GM19467 (cell line): ENCODE data around the gene PRG2.

Source experiments
- ATAC-seq: cut with Tn5 transposase; IDR thresholded peaks from one replicate; pipeline ENCODE4 v1.9.1; 2021; ENCODE audit warnings: mild to moderate bottlenecking, moderate library complexity; ENCODE audit not compliant: unreplicated experiment

PRG2 gene, protein sequence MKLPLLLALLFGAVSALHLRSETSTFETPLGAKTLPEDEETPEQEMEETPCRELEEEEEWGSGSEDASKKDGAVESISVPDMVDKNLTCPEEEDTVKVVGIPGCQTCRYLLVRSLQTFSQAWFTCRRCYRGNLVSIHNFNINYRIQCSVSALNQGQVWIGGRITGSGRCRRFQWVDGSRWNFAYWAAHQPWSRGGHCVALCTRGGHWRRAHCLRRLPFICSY

DNA sequence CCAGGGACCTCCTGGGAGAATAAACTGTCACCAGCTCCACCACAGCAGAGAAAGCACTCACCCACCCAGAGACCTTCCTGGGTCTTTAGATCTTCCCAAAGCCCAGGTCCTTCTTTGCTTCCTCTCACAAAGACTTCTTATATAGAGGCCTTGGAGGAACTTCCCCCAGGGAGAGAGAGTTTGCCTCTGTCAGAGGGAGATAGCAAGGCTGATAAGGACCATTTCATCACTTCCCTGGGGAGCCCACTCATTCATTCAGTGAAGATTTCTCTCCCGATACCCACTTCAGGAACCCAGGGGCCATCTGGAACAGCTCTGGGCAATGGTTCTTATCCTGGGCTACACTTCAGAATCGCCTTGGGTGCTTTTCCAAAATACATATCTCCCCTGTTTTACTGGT, at the start of gene PRG2:
Gene PRG2, minus strand, starts transcription at position 116 of the 400 bp plus-strand sequence. CDS start 706 bp downstream, outside the sequence.
- ATAC-seq = no peak

DNA sequence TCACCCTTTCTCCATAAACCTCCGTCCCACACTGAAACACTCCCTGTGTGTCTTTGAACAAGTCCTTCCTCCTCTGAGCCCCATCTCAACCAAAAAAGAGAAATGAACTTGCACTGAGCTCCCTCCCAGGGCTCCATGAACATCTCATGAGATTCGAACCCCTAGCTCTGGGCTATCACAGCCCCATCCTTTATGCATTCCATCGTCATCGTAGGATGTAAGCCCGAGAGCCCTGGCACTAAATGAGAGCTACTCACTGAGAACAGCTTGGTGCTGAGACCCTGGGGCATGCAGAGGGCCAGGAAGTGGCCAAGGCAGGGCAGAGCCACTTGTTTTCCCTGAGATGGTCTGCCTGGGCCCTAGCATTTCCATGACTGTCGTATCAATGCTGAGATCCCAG, 49.3 kb upstream of the PRG2 start:
- ATAC-seq = no peak

DNA sequence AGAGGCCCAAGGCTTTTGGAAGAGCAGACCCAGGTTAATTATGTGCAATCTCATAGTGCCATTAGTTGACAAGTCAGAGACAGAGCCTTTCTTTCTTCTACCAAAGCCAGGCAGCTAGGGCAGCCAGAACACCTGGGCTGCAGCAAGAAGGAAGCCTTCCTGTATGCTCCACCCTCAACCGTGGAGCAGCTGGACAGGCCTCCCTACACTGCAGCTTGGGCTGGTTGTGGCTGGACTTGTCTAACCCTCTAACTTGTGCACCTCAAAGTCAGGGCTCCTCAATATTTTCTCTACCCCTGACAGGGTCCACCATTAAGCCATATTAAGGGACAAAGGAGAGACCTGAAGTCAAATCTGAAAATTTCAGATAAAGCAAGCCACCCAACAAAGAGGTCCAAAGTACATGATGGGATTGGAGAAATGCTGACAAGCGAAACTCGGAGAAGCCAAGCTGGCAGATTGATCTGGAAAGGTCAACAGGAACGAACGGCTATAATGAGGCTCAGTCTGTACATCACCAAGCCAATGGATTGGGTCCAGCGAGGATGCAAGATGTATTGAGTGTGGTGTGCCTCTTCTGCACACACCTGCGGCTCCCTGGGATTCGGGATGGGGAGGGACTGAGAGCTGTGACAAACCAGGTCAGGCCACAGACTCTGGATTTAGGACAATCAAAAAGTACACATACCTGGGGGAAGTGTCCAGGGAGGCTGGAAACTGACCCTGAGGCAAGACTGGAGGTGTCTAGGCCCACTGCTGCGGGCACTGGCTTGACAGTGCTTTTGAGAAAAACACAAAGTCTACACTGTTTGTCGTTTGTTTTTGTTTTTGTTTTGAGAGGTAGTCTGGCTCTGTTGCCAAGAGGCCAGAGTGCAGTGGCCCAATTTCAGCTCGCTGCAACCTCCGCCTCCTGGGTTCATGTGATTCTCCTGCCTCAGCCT, 48.2 kb upstream of the PRG2 start:
- no peak for ATAC-seq

DNA sequence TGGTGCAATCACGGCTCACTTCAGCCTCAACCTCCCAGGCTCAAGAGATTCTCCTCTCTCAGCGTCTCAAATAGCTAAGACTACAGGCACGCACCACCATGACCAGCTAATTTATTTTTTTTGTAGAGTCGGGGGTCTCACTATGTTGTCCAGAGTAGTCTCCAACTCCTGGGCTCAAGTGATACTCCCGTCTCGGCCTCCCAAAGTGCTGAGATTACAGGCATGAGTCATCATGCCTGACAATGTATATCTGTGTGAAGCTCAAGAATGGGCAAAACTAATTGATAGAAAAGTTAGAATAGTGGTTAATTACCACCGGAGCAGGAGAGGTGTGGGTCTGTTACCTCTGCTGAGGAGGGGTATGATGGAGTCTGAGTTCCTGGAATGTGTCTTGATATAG, 45.6 kb upstream of the PRG2 start:
- no peak for ATAC-seq

DNA sequence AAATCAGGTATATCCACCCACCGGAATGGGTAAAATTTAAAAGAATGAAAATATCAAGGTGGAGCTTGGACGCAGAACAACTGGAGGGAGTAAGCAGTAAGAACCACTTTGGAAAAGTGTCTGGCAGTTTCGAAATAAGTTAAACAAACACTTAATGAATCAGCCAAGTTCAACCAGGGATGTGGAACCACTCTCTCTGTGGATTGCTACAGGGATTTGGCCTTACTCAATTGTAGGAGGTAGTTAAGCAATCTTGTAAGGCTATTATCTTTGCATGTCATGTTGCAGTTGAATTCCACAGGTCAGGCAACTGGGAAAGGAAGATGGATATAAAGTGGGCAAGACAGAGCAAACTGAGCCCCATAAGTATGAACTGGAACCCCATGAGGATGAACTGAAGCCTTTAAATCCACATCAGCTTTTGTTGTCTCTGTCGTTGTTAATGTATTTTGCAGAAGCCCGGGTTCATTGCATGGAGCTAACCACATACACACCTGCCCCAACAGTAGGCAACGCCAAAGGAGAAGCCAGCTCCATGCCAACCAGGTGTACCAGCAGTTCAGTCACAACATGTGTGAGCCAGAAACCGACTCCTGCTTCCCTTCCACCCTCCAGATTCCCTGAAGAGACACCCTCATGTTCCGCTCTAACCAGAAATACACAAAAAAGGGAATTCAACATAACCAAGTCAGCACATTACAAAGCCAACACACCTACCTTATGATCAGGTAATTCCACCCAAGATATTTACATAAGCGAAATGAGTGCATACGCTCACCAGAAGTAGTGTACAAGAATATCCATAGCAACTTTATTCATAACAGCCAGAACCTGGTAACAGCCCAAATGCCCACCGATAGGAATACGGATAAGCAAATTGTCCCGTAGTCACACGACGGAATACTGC, 44.4 kb upstream of the PRG2 start:
- ATAC-seq = no peak

DNA sequence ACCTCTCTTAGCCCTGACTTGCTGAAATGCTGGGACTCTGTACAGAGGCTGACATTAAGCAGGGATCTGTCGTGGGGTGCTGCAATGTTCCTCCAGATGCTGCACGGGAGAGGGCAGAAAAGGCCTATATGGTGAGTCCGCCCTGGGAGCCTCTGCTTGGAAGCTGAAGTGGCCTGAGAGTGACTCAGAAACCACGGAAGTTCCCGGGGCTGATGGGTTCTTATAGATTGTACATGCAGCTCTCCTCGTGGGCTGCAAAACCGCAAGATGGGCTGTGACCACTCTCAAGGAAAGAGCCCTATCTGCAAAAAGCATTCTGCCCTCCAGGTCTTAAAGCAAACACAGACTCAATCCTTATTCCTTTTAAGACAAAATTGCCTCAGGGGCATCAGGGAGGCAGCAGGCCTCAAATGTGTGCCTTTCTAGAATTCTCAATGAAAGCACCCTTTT, 42.3 kb upstream of the PRG2 start:
- no peak for ATAC-seq

DNA sequence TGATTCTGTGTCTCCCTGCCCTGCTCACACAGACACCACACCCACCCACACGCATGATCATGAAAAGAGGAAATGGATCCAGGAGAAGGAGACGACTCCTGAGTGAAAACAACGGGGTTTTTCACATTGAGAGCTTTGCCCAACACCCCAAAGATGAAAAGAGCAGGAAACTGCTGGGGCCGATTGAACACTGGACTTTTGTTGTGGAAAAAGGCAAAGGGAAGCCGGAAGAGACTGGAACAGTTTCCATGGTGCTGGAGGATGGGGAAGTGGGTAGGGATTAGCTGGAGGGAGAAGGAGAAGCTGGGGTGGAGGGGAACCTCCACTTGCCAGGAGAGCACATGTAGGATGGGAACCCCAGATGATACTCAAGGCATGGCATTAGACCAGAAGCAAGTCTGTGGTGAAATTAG, 41.7 kb upstream of the PRG2 start:
- ATAC-seq = no peak

DNA sequence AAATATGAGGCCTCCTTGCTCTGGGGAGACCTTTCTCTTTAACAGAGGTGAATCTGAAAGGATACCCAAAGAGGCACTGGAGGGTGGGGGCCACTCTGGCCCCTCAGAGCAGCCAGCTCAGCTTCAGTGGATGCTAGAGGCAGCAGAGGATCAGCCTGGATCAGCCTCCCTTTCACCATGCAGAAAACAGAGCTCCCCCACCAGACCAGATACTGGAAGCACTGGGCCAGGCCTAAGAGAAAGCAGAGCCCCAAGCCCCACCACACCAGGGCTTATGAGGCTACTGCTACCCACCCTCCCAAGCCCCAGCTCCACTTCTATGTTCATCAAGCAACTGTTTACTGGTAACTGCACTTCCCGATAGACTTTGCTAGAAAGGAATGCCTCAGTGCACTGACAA, 40.5 kb upstream of the PRG2 start:
- ATAC-seq = no peak

DNA sequence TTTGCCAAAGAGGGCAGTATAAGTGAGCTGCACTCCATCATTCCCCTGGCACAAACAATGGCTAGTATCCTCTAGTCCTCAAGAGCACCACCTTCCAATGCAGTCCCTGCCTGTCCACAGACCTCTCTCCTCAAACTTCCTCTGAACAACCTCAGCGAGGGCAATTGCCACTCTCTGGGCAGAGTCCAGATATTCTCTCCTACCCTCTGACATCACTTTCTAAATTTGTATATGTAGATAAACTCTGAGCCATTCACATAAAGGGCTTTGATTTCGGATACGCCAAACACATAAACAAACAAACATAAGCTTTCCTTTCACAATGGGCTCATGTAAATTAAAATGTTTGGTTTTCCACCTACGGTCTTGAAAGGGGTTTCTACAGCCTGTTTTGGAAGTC, 39.5 kb upstream of the PRG2 start:
- no peak for ATAC-seq

DNA sequence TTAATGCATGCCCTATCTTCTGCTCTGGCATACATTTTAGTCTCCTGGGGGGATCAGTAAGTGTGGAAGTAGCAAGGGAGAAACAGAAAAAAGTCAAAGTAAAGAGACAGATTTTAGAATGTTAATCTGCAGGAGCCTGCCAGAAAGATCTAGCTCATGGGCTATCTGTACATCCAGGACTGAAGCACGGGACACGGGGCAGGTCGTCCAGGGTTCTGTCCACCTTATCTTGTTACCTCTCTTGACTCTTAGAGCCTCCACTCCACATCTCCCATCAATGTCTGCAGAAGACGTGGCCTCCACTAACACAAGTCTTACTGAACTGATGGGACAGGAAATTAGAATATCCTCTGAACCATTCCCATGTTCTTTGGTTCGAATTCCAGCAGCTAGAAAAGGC, 38.2 kb upstream of the PRG2 start:
- ATAC-seq = no peak

DNA sequence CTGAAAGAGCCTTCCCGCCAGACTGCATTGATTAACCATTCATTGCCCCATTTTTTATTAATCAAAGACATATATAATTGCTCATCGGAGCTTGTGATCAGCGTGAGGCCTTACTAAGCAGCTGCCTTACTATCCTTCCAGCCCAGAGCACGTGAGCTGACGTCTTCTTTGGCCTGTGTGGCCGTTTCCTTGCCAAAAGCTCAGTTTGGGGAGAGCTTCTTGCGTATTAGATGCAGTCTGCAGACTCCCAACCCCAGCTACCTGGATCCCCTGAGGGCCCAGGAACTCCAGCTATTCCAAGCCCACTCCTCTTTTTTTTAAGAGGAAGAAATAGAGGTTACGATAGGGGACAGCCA, 37.3 kb upstream of the PRG2 start:
- no peak for ATAC-seq

DNA sequence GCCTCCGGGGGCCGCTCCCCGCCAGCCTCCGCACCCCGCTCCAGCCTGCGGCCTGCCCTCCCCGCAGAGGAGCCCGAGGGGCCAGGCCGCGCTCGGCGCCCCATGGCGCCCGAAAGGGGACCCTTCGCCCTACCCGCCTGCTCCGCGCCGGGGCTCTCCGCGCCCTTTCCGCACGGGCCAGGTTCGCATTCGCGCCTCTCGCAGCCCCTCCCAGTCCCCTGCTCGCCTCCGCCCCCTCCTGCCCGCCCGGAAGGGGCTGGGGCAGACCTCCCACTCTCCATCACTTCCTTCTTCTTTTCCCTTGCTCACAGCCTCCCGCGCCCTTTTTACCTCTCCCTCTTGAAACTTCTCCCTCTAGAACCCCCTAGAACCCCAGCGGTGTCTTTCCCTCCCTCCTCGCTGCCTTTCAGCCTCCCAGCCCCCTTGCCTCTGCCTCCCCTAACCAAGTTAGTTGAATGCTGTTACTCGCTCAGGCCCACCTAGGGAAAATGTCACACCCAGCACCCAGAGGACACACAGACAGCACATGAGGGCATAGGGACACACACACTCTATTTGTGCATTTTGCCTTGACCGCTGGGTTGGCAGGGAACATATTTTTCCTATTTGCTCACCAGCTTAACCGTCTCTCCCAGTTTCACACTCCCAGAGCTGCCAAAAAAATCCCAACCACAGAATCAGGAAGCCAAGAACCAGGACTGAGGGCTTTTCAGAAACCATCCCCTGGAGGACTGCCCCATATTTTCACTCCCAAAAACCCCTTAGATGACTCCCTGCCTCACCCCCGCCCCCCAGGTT, 36.7 kb upstream of the PRG2 start, which contains the start of gene SLC43A3:
Gene SLC43A3, minus strand, starts transcription at position 193 of the 798 bp plus-strand sequence. CDS start 949 bp downstream, outside the sequence.
- peak; percentile 52 for ATAC-seq

DNA sequence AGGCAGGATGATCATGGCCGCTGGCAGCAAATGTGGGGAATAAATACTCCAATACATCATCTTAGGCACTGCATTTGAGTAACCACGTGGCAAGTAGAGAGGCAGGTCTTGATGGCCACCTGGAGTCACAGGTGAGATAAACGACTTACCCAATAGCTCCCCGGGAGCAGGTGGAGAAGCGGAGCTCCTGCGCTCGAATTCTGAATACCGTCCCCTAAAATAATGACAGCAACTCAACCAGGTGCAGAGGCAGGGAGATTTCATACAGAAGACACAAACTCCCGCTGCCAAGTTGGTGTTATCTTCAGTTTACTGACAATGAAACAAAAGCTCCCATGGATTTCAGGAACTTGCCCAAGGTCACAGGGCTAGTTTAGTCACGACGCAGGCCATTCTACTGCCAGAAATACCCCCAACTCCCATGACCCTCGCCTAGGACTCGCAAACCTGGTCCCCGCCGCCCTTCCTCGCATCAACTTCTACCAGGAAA, 36.0 kb upstream of the PRG2 start:
- no peak for ATAC-seq

DNA sequence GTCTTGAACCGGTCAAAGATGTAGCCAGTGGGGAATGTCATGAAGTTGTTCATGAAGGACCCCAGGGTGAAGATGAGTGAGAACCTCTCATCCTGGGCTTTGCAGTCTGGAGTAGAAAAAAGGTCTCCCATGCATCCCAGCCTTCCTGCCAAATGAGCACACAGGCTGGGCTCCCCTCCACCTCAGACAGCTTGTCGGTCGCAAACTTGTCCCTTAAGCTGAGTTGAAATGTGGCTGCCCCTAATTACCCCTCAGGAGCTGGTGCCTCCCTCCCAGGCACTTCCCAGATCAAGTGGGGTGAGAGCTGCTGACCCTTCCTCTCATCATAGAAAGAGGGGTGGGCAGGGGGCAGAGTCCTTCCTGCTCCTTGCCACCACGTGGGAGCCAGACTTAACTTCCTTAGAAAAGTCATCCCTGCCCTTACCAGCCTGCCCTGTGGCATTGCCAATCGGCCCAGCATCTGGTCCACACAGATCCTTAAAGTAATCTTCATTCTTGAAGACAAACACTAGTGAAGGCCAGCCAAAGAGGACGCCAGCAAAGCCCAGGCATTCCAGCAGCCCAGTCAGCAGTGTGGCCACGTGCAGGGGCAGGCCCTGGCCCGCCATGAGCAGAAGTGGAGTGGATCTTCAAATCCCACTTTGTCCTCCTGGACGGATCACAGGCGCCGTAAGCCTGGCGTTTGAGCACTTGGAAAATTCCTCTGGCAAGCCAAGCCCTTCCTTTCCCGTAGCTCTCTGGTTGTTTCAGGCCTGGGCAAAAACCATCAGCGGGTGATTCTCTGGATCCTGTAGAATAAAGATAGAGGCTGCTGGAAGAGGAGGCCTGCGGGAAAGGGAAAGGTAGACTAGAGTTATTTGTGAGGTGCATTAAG, 35.4 kb upstream of the PRG2 start:
- no peak for ATAC-seq

DNA sequence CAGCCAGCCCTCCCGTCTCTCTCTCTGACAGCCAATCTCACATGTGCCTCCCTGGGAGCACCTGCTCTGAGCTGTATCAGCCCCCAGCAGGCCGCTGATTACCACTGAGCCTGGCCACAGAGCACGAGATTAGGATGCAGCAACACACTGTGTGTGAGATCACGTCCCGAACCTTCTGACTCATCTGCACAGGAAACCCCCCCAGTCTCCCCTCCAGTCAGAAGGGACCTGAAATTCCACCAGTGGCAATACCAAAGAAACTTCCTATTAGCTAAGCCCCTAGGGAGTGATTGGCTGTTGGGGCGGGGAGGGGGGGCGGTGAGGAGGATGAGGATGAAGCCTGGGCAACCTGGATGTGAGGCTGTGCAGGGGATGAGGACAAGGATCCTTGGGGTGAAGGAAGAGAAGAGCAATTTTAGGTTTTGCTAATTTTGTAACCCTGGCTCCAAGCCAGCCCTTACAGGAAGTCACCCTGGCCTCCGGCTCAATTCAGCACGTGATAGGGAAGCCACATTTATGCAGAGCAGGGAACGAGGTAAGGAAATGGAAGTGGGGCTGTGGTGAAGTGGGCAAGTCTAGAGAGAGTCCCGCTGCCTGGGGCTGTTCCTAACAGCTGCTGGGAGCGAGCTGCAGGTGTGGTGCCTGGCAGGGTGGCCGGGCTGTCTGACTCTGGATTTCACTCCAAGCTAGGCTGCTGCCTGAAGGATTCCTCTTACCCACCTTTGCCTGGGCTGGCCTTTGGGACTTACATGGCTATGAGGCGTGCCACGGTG, 34.5 kb upstream of the PRG2 start:
- peak; percentile 91 for ATAC-seq

DNA sequence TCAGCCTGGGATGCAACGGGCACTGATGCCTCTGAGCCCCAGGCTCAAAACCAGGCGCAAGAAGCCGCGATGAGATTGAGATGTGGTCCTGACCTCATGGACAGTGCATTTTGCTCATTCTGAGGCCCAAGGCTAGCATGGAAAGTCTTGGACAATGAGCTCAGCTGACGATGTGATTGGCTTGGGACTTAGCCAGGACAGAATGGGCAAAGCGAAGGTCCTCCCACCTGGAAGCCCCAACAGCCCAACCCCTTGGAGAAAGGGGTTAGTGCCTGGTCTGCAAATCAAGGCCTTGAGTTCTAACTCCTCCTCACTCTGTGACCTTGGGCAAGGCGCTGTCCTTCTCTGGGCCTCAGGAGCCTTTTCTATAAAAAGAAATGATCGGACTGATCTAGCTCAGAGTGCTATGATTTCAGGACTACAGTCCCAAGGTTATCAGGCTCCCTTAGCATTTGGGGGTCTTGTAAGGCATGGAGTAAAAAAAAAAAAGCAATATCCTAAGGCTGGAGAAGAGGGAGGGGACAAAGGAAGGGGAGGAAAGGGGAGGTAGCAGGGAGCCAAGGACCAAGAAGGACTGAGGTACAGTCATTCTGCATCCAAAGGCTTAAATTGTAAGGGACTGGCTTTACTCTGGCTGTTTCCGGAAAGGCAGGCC, 33.8 kb upstream of the PRG2 start:
- ATAC-seq = no peak

DNA sequence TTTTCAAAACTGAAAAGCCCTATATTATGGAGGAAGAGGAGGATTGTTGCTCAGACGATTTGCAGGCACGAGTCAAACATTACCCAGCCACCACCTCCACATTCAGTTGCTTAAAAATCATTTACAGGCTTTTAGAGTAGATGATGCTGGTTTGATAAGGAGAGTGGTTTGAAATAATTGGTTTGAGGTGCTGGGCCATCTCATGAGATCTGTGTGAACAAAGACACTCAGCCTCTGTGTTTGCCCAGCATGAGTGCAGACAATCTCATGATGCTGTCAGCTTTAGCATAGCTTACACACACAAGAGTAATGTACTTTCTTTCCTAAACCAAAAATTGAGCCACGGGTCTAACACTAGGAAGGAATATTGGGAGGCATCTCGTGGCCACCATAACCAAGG, 32.2 kb upstream of the PRG2 start:
- ATAC-seq = no peak

DNA sequence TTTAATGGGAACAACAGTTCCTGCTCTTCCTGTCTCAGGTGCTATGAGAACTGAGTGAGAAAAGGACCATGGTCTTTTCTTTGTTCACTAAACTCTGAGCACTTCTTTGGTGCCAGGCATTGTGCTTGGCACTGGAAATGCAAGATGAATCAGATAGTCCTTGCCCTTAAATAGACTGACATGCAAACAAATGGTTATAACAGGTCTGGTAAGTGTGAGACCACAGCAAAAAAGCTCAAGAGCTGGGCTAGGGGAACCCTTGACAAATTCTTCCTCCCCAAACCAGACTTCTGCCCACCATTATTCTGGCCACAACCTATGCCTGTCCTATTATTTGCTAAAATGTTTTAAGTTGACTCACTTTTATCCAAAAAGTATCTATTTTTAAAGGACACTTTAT, 31.4 kb upstream of the PRG2 start:
- no peak for ATAC-seq
